OCI-LY3 (cell line): ENCODE data around the gene SMO.

Experiments used
- CTCF ChIP-seq: fragments of 200-600, 300-600 bp; sonication (generic); IDR thresholded peaks from 2 replicates; pipeline ENCODE4 v1.5.1; 2014; ENCODE audit warnings: antibody characterized with exemption, low read length, low read depth
- EZH2phosphoT487 ChIP-seq: fragments of 200-600 bp; shearing (Covaris generic); IDR thresholded peaks from 2 replicates; pipeline ENCODE4 v1.6.1; 2018; ENCODE audit warnings: antibody characterized with exemption, mixed run types, low read depth

DNA sequence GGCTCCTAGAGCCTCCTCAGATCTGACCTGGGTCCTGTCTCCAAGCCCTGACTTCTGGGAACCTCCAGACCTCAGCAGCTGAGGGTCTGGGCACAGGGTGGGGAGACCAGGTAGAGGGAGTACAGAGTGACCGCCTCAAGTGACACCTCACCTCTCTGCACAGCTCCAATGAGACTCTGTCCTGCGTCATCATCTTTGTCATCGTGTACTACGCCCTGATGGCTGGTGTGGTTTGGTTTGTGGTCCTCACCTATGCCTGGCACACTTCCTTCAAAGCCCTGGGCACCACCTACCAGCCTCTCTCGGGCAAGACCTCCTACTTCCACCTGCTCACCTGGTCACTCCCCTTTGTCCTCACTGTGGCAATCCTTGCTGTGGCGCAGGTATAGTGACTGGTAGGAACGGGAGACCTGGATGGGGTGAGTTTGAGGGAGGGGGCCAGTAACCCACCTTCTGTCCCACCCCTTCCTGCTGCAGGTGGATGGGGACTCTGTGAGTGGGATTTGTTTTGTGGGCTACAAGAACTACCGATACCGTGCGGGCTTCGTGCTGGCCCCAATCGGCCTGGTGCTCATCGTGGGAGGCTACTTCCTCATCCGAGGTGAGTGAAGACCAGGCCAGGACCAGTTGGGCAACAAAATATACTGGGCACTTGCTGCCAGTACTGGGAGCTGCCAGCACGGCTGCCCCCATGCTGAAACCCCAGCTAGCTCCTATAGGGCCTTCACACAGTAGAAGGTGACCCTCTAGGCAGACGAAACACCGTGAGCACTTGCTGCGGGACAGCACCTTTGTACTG is 17.8 kb downstream of the SMO start:
- TF ChIP-seq CTCF = no peak
- no peak for TF ChIP-seq EZH2phosphoT487
